ENCODE measurements around the gene ALDH3B1.
A peak's percentile ranks its signal among the peaks of the same experiment; 100 is the strongest.

ALDH3B1 gene

GRCh38 chr11:68019486-68019885 lies 9.4 kb downstream of the ALDH3B1 start:
- TF ChIP-seq TOX (CRISPR knock-in tag; IDR thresholded peaks at IDR 0.05; ENCODE audit: borderline replicate concordance) (no peak), CSDC2 (CRISPR knock-in tag; IDR thresholded peaks at IDR 0.05) (no peak), OSR1 (CRISPR knock-in tag; IDR thresholded peaks at IDR 0.05) (no peak), TCF4 (CRISPR knock-in tag; IDR thresholded peaks at IDR 0.05; ENCODE audit: borderline replicate concordance) (no peak), ZNF70 (CRISPR knock-in tag; IDR thresholded peaks at IDR 0.05) (no peak), ARNTL (CRISPR knock-in tag; IDR thresholded peaks at IDR 0.05; ENCODE audit: borderline replicate concordance, low read depth) (no peak), GLIS3 (CRISPR knock-in tag; IDR thresholded peaks at IDR 0.05) (no peak), RARB (CRISPR knock-in tag; IDR thresholded peaks at IDR 0.05) (no peak), POU6F1 (CRISPR knock-in tag; IDR thresholded peaks at IDR 0.05; ENCODE audit: borderline replicate concordance, low read depth) (no peak)
- ATAC-seq: no peak

GRCh38 chr11:68020575-68020974 lies 10.4 kb downstream of the ALDH3B1 start:
- TF ChIP-seq ISL1 (CRISPR knock-in tag; IDR thresholded peaks at IDR 0.05) (no peak), TCF4 (CRISPR knock-in tag; IDR thresholded peaks at IDR 0.05; ENCODE audit: borderline replicate concordance) (no peak), RARB (CRISPR knock-in tag; IDR thresholded peaks at IDR 0.05) (no peak), TSHZ2 (CRISPR knock-in tag; IDR thresholded peaks at IDR 0.05) (no peak), PPARA (CRISPR knock-in tag; IDR thresholded peaks at IDR 0.05; ENCODE audit: borderline replicate concordance) (no peak), BACH2 (CRISPR knock-in tag; IDR thresholded peaks at IDR 0.05; ENCODE audit: borderline replicate concordance) (no peak), ZNF565 (CRISPR knock-in tag; conservative IDR thresholded peaks at IDR 0.05; ENCODE audit: low read depth) (no peak), ZNF70 (CRISPR knock-in tag; IDR thresholded peaks at IDR 0.05) (no peak), ZFP3 (CRISPR knock-in tag; IDR thresholded peaks at IDR 0.05) (no peak), ARNTL (CRISPR knock-in tag; IDR thresholded peaks at IDR 0.05; ENCODE audit: borderline replicate concordance, low read depth) (no peak), GLIS3 (CRISPR knock-in tag; IDR thresholded peaks at IDR 0.05) (no peak), ESRRG (CRISPR knock-in tag; IDR thresholded peaks at IDR 0.05) (no peak), OSR1 (CRISPR knock-in tag; IDR thresholded peaks at IDR 0.05) (no peak), SNAI2 (CRISPR knock-in tag; IDR thresholded peaks at IDR 0.05) (no peak), PATZ1 (CRISPR knock-in tag; IDR thresholded peaks at IDR 0.05; ENCODE audit: borderline replicate concordance) (no peak)
- ATAC-seq: peak; percentile 84

- peak; percentile 63 for ATAC-seq
- no peak for TF ChIP-seq ZFP3 (CRISPR knock-in tag; IDR thresholded peaks at IDR 0.05)
- TF ChIP-seq ZNF8 (CRISPR knock-in tag; IDR thresholded peaks at IDR 0.05): no peak
- TF ChIP-seq ARNTL (CRISPR knock-in tag; IDR thresholded peaks at IDR 0.05; ENCODE audit: borderline replicate concordance, low read depth): no peak
- TF ChIP-seq CSRNP3 (CRISPR knock-in tag; IDR thresholded peaks at IDR 0.05): no peak
- TF ChIP-seq TSHZ2 (CRISPR knock-in tag; IDR thresholded peaks at IDR 0.05): no peak
- TF ChIP-seq PATZ1 (CRISPR knock-in tag; IDR thresholded peaks at IDR 0.05; ENCODE audit: borderline replicate concordance): no peak
- no peak for TF ChIP-seq BACH2 (CRISPR knock-in tag; IDR thresholded peaks at IDR 0.05; ENCODE audit: borderline replicate concordance)
- TF ChIP-seq ISL1 (CRISPR knock-in tag; IDR thresholded peaks at IDR 0.05): no peak
- TF ChIP-seq ZC3H10 (CRISPR knock-in tag; IDR thresholded peaks at IDR 0.05): no peak
- no peak for TF ChIP-seq ESRRG (CRISPR knock-in tag; IDR thresholded peaks at IDR 0.05)
- no peak for TF ChIP-seq RARB (CRISPR knock-in tag; IDR thresholded peaks at IDR 0.05)
- TF ChIP-seq CSDC2 (CRISPR knock-in tag; IDR thresholded peaks at IDR 0.05): no peak
- no peak for TF ChIP-seq CREB5 (CRISPR knock-in tag; IDR thresholded peaks at IDR 0.05; ENCODE audit: low read depth)
These were observed 11.2 kb downstream of the ALDH3B1 start for GRCh38 chr11:68021167-68021787.
